CMK (cell line): ENCODE data around the gene FZD10.

Source experiments
- DNase-seq: peaks from one replicate; pipeline ENCODE4 v3.0.0-alpha.2; 2010; ENCODE audit warnings: low read depth

Gene FZD10

GRCh38 chr12:130131801-130132200 is 30.5 kb upstream of the FZD10 start:
- DNase-seq: no peak

- DNase-seq: no peak
These were observed 29.3 kb upstream of the FZD10 start for GRCh38 chr12:130132831-130133511.

- no peak for DNase-seq
These were observed 28.3 kb upstream of the FZD10 start for GRCh38 chr12:130133851-130134562.

- no peak for DNase-seq
These were observed 27.7 kb upstream of the FZD10 start for GRCh38 chr12:130134563-130134915.

- DNase-seq: no peak
These were observed 25.7 kb upstream of the FZD10 start for GRCh38 chr12:130136509-130137039.

- DNase-seq: no peak
These were observed 24.9 kb upstream of the FZD10 start for GRCh38 chr12:130137040-130138018.

GRCh38 chr12:130138478-130138877 is 23.8 kb upstream of the FZD10 start:
- DNase-seq: no peak

GRCh38 chr12:130139567-130140421 is 22.5 kb upstream of the FZD10 start:
- DNase-seq: no peak

- no peak for DNase-seq
These were observed 21.2 kb upstream of the FZD10 start for GRCh38 chr12:130141105-130141504.

GRCh38 chr12:130141901-130142683 is 20.2 kb upstream of the FZD10 start:
- no peak for DNase-seq

GRCh38 chr12:130142736-130143135 is 19.5 kb upstream of the FZD10 start:
- no peak for DNase-seq

- DNase-seq: no peak
These were observed 19.1 kb upstream of the FZD10 start for GRCh38 chr12:130143136-130143535.

GRCh38 chr12:130144256-130144655 is 18.0 kb upstream of the FZD10 start:
- DNase-seq: no peak

- no peak for DNase-seq
These were observed 16.5 kb upstream of the FZD10 start for GRCh38 chr12:130145731-130146130.

- DNase-seq: no peak
These were observed 15.9 kb upstream of the FZD10 start for GRCh38 chr12:130146176-130146931.

GRCh38 chr12:130147875-130148596 is 14.2 kb upstream of the FZD10 start:
- no peak for DNase-seq

- DNase-seq: no peak
These were observed 10.4 kb upstream of the FZD10 start for GRCh38 chr12:130151846-130152245.

- DNase-seq: no peak
These were observed 9.9 kb upstream of the FZD10 start for GRCh38 chr12:130152386-130152785.

GRCh38 chr12:130153803-130154202 is 8.5 kb upstream of the FZD10 start:
- DNase-seq: no peak
